UCSD-AML1 (cell line): ENCODE results near the gene RBP3.

Source experiments
- DNase-seq: peaks from one replicate; lab custom pipeline; 2025; ENCODE audit not compliant: unreplicated experiment; lab: John Stamatoyannopoulos, UW

RBP3 gene

GRCh38 chr10:47357131-47357582 is 9.0 kb downstream of the RBP3 start:
- DNase-seq = no peak

- no peak for DNase-seq
Measured at GRCh38 chr10:47357911-47358310, 9.7 kb downstream of the RBP3 start.

DNA sequence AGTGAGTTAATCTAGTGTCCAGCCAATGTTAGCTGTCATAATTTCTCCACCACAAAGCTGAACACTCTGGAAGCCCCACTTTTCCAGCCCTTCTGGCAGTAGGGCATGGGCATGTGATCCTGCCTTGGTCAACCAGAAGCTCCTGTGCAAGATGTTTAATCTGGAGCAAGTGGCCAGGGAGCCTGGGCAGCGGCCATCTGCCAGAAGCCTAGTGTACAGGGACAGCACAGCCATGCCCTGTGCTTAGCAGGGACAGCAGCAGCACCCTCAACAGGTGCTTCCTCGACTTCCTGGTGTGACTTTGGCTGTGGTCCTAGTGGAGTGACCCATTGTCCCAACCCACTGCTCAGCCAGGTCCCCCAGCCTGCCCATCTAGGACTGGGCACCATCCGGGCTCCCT is 10.3 kb downstream of the RBP3 start:
- DNase-seq = no peak

GRCh38 chr10:47359101-47359500 is 10.9 kb downstream of the RBP3 start:
- DNase-seq = no peak

DNA sequence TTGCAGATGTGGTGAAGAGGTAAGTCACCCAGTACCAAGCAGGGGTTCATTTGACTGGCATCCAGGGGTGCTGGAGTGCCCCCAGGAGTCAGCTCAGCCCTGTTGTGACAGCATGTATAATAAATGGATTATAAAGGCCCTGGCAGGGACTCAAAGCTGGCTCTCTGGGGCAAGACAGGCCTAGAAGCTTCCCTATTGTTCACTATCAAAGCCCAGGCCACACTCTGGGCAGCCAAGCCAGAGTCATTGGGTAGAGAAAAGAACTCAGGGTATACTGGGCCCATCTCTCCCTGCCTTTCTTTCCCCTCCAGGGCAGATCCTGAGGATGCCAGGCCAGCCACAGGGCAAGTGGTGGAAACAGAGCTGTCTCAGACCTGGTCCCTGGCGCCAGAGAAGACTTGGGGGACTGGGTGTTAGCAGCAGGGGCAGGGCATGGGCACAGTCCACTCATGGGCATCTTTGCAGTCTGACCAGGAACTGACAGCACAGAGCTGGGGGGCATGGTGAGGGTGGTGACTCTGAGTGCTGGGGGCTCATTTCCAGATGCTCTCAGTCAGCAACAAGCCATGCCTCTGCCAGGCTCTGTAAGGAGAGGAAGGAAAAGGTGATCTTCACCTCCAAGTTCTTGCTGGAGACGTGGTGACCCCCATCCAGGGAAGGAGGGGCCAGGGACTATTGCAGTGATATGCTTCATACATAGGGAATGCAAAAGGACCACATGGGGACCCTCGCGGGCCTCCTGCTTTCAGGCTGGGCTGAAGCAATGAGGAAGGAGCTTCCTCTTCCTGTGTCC is 11.7 kb downstream of the RBP3 start:
- no peak for DNase-seq

- DNase-seq = no peak
Measured at GRCh38 chr10:47360419-47361040, 12.4 kb downstream of the RBP3 start.

- DNase-seq = peak; percentile 30
Measured at GRCh38 chr10:47361293-47361692, 13.1 kb downstream of the RBP3 start.

GRCh38 chr10:47362199-47362598 is 14.0 kb downstream of the RBP3 start:
- DNase-seq = no peak

GRCh38 chr10:47363781-47364180 is 15.6 kb downstream of the RBP3 start:
- DNase-seq = no peak

DNA sequence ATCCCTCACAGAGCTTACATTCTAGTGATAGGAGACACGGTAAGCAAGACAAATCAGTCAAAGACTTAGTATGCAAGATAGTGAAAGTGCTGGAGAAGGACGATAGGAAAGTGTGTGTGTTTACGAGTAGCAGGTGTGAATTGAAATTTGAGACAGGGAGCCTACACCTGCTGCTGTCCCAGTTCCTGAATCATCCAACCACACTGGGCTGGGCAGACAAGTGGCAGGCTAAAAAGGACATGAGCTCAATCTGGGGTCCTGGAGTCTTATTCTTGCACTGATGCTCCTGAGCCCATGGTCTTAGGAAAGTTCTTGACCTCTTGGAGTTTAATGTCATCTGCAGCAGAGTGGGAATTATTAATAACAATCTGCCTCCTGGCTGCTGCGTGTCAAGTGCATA is 16.2 kb downstream of the RBP3 start:
- no peak for DNase-seq

DNA sequence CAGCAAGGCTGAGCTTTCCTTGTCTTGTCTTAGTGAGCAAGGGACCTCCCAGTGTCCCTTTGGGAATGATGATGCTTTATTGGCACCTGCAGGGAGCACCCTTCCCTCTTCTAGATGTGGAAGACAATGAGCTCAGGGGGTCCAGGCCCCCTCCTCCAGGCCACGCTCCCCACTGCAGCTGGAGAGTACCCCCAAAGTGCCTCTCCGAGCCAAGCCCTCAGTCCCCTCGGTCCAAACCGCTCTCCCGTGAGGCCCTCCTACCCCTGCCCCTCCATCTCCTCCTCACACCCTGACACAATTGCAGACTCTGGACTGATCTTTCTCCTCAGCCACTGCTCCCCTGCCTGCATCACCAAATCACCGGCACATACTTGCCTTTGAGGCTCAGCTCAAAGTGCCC is 16.7 kb downstream of the RBP3 start:
- no peak for DNase-seq

DNA sequence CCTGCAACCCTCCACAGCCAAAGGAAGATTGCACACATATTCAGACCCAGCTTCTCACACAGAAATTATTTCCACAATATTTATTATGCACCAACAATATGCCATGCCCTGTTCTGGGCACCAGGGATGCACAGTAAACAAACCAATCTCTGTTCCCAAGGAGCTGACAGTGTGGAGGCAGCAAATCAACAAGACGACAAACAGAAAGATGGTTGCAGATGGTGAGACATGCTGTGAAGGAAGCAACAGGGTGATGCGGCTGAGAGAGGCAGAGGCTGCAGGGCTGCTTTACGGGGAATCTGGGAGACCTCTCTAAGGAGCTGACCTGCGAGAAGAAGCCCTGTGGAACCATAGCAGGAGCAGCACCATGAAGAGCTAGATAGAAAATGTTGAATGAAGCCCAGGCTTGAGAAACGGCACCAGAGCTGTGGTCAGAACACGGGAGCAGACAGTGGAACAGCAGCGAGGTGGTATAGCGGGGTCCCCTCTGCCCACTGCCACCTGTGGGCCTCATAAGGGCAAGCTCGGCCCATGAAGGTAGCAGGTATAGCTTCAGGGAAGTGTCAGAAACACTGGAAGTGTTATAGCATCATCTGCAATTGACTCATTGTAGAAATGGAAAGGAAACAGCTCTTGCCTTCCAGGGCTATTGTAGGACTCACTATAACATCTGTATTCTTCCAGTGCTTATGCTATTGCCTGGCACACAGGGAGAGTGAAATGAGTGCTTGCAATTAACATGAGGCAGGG is 17.4 kb downstream of the RBP3 start:
- DNase-seq = no peak

DNA sequence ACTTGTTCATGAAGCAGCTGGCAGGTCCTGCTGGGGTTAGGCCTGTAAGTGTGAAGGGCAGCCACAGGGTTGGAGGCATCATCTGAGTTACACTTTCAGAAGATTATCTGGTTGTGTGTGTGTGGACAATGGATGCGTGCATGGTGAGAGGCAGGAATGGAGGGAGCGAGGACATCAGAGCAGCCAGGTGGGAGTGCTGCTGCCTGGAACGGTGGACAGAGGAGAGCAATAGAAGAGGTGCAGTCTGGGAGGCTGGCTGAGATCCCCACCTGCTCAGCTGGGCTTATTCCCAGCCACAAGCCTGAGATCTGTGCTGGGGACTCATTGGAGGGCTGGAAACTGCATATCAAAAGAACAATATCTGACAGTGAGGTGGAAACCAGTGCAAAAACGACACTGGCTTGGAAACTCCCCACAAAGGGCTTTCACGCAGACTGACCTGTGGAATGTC is 18.0 kb downstream of the RBP3 start:
- no peak for DNase-seq

GRCh38 chr10:47366731-47367460 is 18.7 kb downstream of the RBP3 start:
- no peak for DNase-seq

DNA sequence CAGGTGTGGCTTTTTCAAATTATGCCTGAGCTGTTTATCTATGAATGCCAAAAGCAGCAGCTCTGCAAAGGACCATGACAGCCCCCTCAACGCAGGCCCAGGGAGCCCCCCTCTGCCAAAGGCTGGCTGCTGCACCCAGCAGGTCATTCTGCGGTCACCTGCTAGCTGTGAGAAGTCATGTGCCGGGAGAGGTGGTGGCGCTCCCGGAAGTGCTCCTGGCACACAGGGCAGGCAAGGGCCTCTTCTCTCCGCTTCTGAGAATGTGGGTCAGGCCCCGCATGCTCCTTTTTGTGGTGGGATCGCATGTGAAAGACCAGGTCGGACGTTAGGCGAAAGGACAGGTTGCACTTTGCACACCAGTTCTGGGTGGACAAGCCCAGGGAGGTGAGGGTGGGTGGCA is 19.5 kb downstream of the RBP3 start:
- no peak for DNase-seq

GRCh38 chr10:47368431-47369180 is 20.4 kb downstream of the RBP3 start:
- no peak for DNase-seq

DNA sequence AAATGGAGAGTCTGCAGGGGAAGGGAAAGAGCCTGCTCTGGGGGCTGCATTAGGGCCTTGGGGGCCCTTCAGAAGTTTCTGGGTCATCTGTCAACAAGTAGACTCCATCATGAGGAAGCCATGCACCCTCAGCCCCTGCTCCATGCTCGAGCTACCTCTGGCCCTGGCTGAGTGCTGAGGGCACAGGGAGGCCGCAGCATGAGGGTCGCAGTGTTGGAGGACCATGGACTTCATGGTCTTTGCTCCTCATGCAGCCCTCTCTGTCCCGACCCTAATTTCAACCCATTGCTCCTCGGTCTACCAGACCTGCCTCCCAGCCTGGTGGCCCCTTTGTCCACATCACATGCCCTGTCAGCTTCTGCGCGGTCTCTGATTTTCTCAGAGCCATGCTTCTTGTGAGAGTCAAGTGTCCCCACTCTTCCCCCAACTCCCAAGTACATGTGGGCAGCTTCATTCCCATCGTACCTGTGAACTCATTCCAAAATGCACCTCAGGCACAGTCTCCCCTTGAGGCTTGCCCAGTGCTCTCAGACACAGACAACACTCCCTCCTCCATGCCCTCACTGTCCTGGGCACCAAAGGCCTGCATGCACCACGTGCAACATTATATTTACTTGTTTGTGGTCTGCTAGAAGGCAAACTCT is 21.2 kb downstream of the RBP3 start:
- no peak for DNase-seq

DNA sequence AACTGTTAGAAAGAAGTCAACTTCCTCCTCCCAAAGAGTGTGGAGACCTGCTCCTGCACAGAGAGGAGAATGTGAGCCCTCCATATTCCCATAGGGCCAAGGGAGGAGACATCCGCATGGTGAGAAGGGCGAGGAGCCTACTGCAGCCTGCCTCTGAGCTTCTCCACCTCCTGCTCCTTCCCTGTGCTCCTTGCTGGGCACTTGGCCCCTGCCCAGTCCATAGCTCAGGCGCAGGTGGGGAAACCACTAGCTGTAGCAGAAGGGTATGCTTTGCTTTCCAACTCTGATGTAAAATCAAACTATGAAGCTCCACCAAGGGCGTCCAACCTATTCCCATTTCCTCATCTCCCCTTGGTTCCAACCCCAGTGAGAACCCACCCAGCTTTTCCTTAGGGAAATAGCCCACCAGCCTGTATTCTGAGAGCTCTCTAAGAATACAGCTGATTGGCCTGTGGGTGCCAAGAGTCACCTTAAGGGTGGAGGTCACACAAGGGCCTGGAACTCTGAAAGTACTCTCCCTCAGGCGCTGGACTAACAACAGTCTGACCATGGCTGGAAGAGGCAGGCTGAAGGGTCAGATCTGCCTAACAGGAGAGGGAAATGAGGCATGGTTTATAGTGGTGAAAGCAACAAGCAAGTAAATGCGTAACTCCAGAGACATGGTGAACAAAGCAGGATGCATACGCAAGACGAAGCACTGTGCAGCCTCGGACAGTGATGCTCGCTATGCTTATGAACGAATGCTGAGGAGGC is 22.0 kb downstream of the RBP3 start:
- no peak for DNase-seq

DNA sequence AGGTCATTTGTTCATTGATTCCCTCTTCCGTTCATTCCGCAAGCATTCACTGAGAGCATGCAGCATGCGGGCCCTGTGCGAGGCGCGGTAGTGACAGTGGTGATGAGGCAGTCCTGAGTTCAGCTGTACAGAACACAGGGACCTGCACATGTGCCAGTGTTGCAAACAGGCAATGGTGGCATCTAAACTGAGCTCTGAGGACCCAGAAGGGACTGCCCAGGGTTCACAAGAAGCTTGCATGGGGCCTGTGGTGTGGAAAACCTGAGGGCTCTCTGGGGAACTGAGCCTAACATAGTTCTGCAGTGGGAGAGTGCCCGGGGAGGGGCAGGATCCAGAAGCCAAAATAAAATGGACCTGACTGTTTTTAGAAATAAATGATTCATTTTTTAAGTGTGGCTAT is 22.7 kb downstream of the RBP3 start:
- no peak for DNase-seq
